PC-3 (cell line): ENCODE results near the gene ZNF774. TPM values are rescaled to one million over a fixed set of nuclear protein-coding genes. Genes with fewer than 3 reads are reported as not detected.
"Not testable (repeated sequence)": the region's sequence is repeated elsewhere in the genome, so short reads cannot be mapped to it uniquely, and the experiment has no call there.

ENCODE experiments used
- ATAC-seq: fragments of 200-7000 bp; cut with Tn5 transposase; 2 replicates; pipeline ENCODE4 v1.9.1; 2020; ENCODE audit warnings: mild to moderate bottlenecking, moderate library complexity
- BruUV-seq: library from RNA; stranded (reverse); fragments of 400-500 nt; replicated peaks from 2 replicates; lab custom pipeline; 2021; lab: Mats Ljungman, UMichigan
- CTCF ChIA-PET: fragments of 300-600 bp; sonication (Branson Sonifier 250); formaldehyde crosslinking; loops from one replicate; lab custom pipeline; 2022; ENCODE audit warnings: antibody characterized with exemption; lab: Charles Lee
- POLR2A ChIA-PET: fragments of 300-600 bp; sonication (Branson Sonifier 250); formaldehyde crosslinking; loops from one replicate; lab custom pipeline; 2022; ENCODE audit warnings: antibody characterized with exemption; ENCODE audit not compliant: unreplicated experiment; lab: Charles Lee
- DNase-seq: peaks from one replicate; pipeline ENCODE4 v3.0.0-alpha.2; 2015
- H2AFZ ChIP-seq: fragments of 300-600 bp; sonication (generic); 2 replicates; pipeline ENCODE4 v1.6.0; 2016; ENCODE audit warnings: antibody characterized with exemption, low read length
- H3F3A ChIP-seq: fragments of 300-600 bp; sonication (generic); one replicate; pipeline ENCODE4 v1.6.0; 2017; ENCODE audit warnings: antibody characterized with exemption, low read length, control low read depth, mild to moderate bottlenecking; ENCODE audit not compliant: unreplicated experiment
- H3K27ac ChIP-seq: fragments of 300-600 bp; sonication (generic); 2 replicates; pipeline ENCODE4 v1.5.1; 2016; ENCODE audit warnings: mild to moderate bottlenecking, low read length
- H3K27me3 ChIP-seq: fragments of 300-600 bp; sonication (generic); 2 replicates; pipeline ENCODE4 v1.6.1; 2016; ENCODE audit warnings: low read length, mixed read lengths
- H3K36me3 ChIP-seq: fragments of 300-600 bp; sonication (generic); 2 replicates; pipeline ENCODE4 v1.6.1; 2016; ENCODE audit warnings: low read depth, mixed run types, low read length, mixed read lengths
- H3K4me1 ChIP-seq: fragments of 300-600 bp; sonication (generic); 2 replicates; pipeline ENCODE4 v1.5.1; 2016; ENCODE audit warnings: low read length; ENCODE audit not compliant: insufficient read depth
- H3K4me2 ChIP-seq: fragments of 300-600 bp; sonication (generic); 2 replicates; pipeline ENCODE4 v1.6.0; 2016; ENCODE audit warnings: low read length
- H3K4me3 ChIP-seq: fragments of 300-600 bp; sonication (generic); 2 replicates; pipeline ENCODE4 v1.5.1; 2016; ENCODE audit warnings: mild to moderate bottlenecking, low read length, mixed read lengths
- H3K79me2 ChIP-seq: fragments of 300-600 bp; sonication (generic); 2 replicates; pipeline ENCODE4 v1.6.1; 2017; ENCODE audit warnings: low read length, mixed read lengths
- H3K9ac ChIP-seq: fragments of 300-600 bp; sonication (generic); 2 replicates; pipeline ENCODE4 v1.6.0; 2016; ENCODE audit warnings: mild to moderate bottlenecking, low read length
- H3K9me2 ChIP-seq: fragments of 300-600 bp; sonication (generic); replicated peaks from 2 replicates; pipeline ENCODE4 v1.6.1; 2016; ENCODE audit warnings: mixed run types, low read length, mixed read lengths
- H3K9me3 ChIP-seq: fragments of 300-600 bp; sonication (generic); 2 replicates; pipeline ENCODE4 v1.6.1; 2016; ENCODE audit warnings: low read length, mixed read lengths
- H4K20me1 ChIP-seq: fragments of 300-600 bp; sonication (generic); 2 replicates; pipeline ENCODE4 v1.6.1; 2016; ENCODE audit warnings: low read length, mixed read lengths
- CTCF ChIP-seq: fragments of 300-600 bp; sonication (generic); conservative IDR thresholded peaks from 2 replicates; pipeline ENCODE4 v1.5.1; 2017; ENCODE audit warnings: antibody characterized with exemption, low read depth, mild to moderate bottlenecking, low read length
- EZH2 ChIP-seq: fragments of 300-600 bp; sonication (generic); IDR thresholded peaks from one replicate; pipeline ENCODE4 v1.6.1; 2017; ENCODE audit warnings: antibody characterized with exemption, mild to moderate bottlenecking, low read length; ENCODE audit not compliant: unreplicated experiment
- EZH2phosphoT487 ChIP-seq: fragments of 300-600 bp; sonication (generic); IDR thresholded peaks from 2 replicates; pipeline ENCODE4 v1.6.1; 2018; ENCODE audit warnings: mild to moderate bottlenecking, antibody characterized with exemption, low read length, borderline replicate concordance
- intact Hi-C: fragments of 100-400 bp; cut with micrococcal nuclease; formaldehyde crosslinking; loops from 2 replicates; pipeline ENCODE4 v1.9.0; 2023
- total RNA-seq: library from RNA; depleted of rRNA; stranded (reverse); fragments of >200 nt; gene quantifications from 2 replicates; pipeline ENCODE4 v1.2.3, GENCODE V29; 2014

ZNF774 gene
- total RNA-seq, 1 experiment from 2014 or later, result 1.9 TPM

GRCh38 chr15:90408657-90409056 is 56.6 kb downstream of the ZNF774 start:
- Histone ChIP-seq H2AFZ (no peak overlapping the region), H4K20me1 (peaks cover 14% of the 10 kb centered on the region; the same call in 1 of the 2 replicates), H3K27ac (no peak overlapping the region), H3K9me3 (no peaks in the 10 kb centered on the region), H3F3A (peaks cover 4% of the 10 kb centered on the region), H3K9ac (no peak overlapping the region), H3K9me2 (no peaks in the 10 kb centered on the region), H3K79me2 (peaks cover 89% of the 10 kb centered on the region), H3K4me2 (no peak overlapping the region), H3K27me3 (no peaks in the 10 kb centered on the region), H3K36me3 (no peaks in the 10 kb centered on the region; the same call in 1 of the 2 replicates), H3K4me1 (peaks cover 27% of the 10 kb centered on the region), H3K4me3 (no peak overlapping the region)
- BruUV-seq, result no TSS peak
- TF ChIP-seq EZH2phosphoT487 (no peak), EZH2 (no peak), CTCF (no peak)
- POLR2A ChIA-PET, result no interaction called here
- DNase-seq (no peak), ATAC-seq (no peak)
- intact Hi-C loops, result no loop called here
- CTCF ChIA-PET, result no interaction called here

- H3F3A ChIP-seq, H2AFZ ChIP-seq, BruUV-seq, ATAC-seq, H3K4me3 ChIP-seq, H3K9me3 ChIP-seq, CTCF ChIA-PET, H3K36me3 ChIP-seq, H3K27ac ChIP-seq, POLR2A ChIA-PET, DNase-seq, H3K4me2 ChIP-seq, H3K27me3 ChIP-seq, H3K9ac ChIP-seq, H3K9me2 ChIP-seq, intact Hi-C loops: not testable (repeated sequence)
- H3K79me2 ChIP-seq, result peaks cover 87% of the 10 kb centered on the region
- H4K20me1 ChIP-seq, result peaks cover 14% of the 10 kb centered on the region; the same call in 1 of the 2 replicates
- peaks cover 35% of the 10 kb centered on the region for H3K4me1 ChIP-seq
Measured at GRCh38 chr15:90409587-90409986, 57.5 kb downstream of the ZNF774 start.

GRCh38 chr15:90410316-90410715 is 58.2 kb downstream of the ZNF774 start:
- H3K4me2 ChIP-seq, BruUV-seq, H3K9me3 ChIP-seq, H3K9ac ChIP-seq, H2AFZ ChIP-seq, CTCF ChIA-PET, H3K36me3 ChIP-seq, H3K27ac ChIP-seq, ATAC-seq, H3F3A ChIP-seq, POLR2A ChIA-PET, H3K9me2 ChIP-seq, intact Hi-C loops, DNase-seq, H3K4me3 ChIP-seq, H3K27me3 ChIP-seq: not testable (repeated sequence)
- H3K79me2 ChIP-seq, result peaks cover 87% of the 10 kb centered on the region
- H3K4me1 ChIP-seq, result peaks cover 42% of the 10 kb centered on the region
- peaks cover 14% of the 10 kb centered on the region; the same call in 1 of the 2 replicates for H4K20me1 ChIP-seq

GRCh38 chr15:90411176-90411575 is 59.1 kb downstream of the ZNF774 start:
- peaks cover 47% of the 10 kb centered on the region for H3K4me1 ChIP-seq
- peaks cover 14% of the 10 kb centered on the region; the same call in 1 of the 2 replicates for H4K20me1 ChIP-seq
- H3K36me3 ChIP-seq, result no peaks in the 10 kb centered on the region
- no peak overlapping the region for H3K27ac ChIP-seq
- DNase-seq (no peak), ATAC-seq (no peak)
- no peak overlapping the region for H3K4me3 ChIP-seq
- CTCF ChIA-PET, result no interaction called here
- BruUV-seq, result no TSS peak
- H3K4me2 ChIP-seq, result no peak overlapping the region
- no peak for TF ChIP-seq EZH2
- no peak for TF ChIP-seq EZH2phosphoT487
- no peak for TF ChIP-seq CTCF
- intact Hi-C loops, result no loop called here
- no peak overlapping the region for H2AFZ ChIP-seq
- H3F3A ChIP-seq, result peaks cover 5% of the 10 kb centered on the region
- no peaks in the 10 kb centered on the region for H3K9me3 ChIP-seq
- POLR2A ChIA-PET, result interaction anchor here (0.6 kb wide), 1 partner anchor 24 kb away, joined by 11 read pairs; no protein-coding TSS in a partner anchor
- H3K9ac ChIP-seq, result no peak overlapping the region
- no peaks in the 10 kb centered on the region for H3K9me2 ChIP-seq
- H3K27me3 ChIP-seq, result no peaks in the 10 kb centered on the region
- H3K79me2 ChIP-seq, result peaks cover 87% of the 10 kb centered on the region
